Colonic mucosa (tissue), 4 donors: Measurements from ENCODE around the gene FAM13C. TPM values are rescaled to one million over a fixed set of nuclear protein-coding genes. Genes with fewer than 3 reads are reported as not detected.

ENCODE experiments used
- DNase-seq: peaks from one replicate; pipeline ENCODE4 v3.0.0-alpha.2; 2020
- H3K27ac ChIP-seq: fragments of 200-600 bp; one replicate; pipeline ENCODE4 v1.8.0; 2021
- H3K27me3 ChIP-seq: fragments of 200-600 bp; one replicate; pipeline ENCODE4 v1.8.0; 2021
- H3K36me3 ChIP-seq: fragments of 200-600 bp; one replicate; pipeline ENCODE4 v1.8.0; 2021
- H3K4me1 ChIP-seq: fragments of 200-600 bp; one replicate; pipeline ENCODE4 v1.8.0; 2021; ENCODE audit warnings: mild to moderate bottlenecking
- H3K4me3 ChIP-seq: fragments of 200-600 bp; one replicate; pipeline ENCODE4 v1.8.0; 2021
- H3K9ac ChIP-seq, 2 donors: one replicate each; pipeline ENCODE4 v1.7.0; 2013; ENCODE audit warnings: control low read depth in 2 of 2, low read depth in 2 of 2, low read length in 2 of 2
- H3K9me3 ChIP-seq: fragments of 200-600 bp; one replicate; pipeline ENCODE4 v1.8.0; 2021
- CTCF ChIP-seq: fragments of 200-600 bp; IDR thresholded peaks from one replicate; pipeline ENCODE4 v1.8.0; 2022; ENCODE audit warnings: antibody characterized with exemption, mild to moderate bottlenecking
- intact Hi-C: fragments of 100-400 bp; cut with DNase I; formaldehyde crosslinking; loops from one replicate; pipeline ENCODE4 v1.14.1; 2022
- total RNA-seq, 2 donors: library from RNA; stranded (reverse); fragmentation: NEBNext Ultra II Directional in 1 of 2; extraction: Animal tissue kit (Norgen Biotek cat#: 25700) in 1 of 2; gene quantifications; one replicate each; pipeline ENCODE4 v1.2.1, GENCODE V29; 2021
- donor health status: healthy.
- donor health status: DM: no; HTN: no; CAD: no.
- donor health status: DM: no; HTN: no; CAD: no.

FAM13C gene
- total RNA-seq, 2 donors from 2014 or later, result 1.0 to 2.5 TPM

- H3K27ac ChIP-seq, result no peak overlapping the region
Measured at GRCh38 chr10:59383908-59384307, 21.6 kb upstream of the FAM13C start.

GRCh38 chr10:59383436-59383835 lies 21.1 kb upstream of the FAM13C start:
- H3K4me3 ChIP-seq, result no peak overlapping the region
- TF ChIP-seq CTCF, result no peak
- no peaks in the 10 kb centered on the region for H3K4me1 ChIP-seq
- no peak overlapping the region for H3K9ac ChIP-seq
- H3K27ac ChIP-seq, result no peak overlapping the region
- no peaks in the 10 kb centered on the region for H3K9me3 ChIP-seq
- DNase-seq, result no peak
- no peaks in the 10 kb centered on the region for H3K27me3 ChIP-seq
- intact Hi-C loops, result no loop called here
- H3K36me3 ChIP-seq, result no peaks in the 10 kb centered on the region

More at GRCh38 chr10:59383908-59384307, 21.6 kb upstream of the FAM13C start:
- H3K4me3 ChIP-seq, result no peak overlapping the region
- no peak for TF ChIP-seq CTCF
- no peaks in the 10 kb centered on the region for H3K36me3 ChIP-seq
- H3K9me3 ChIP-seq, result no peaks in the 10 kb centered on the region
- H3K4me1 ChIP-seq, result no peaks in the 10 kb centered on the region
- DNase-seq, result no peak
- intact Hi-C loops, result no loop called here
- H3K9ac ChIP-seq, result no peak overlapping the region
- H3K27me3 ChIP-seq, result no peaks in the 10 kb centered on the region

- DNase-seq, result no peak
- Histone ChIP-seq H3K27me3 (no peaks in the 10 kb centered on the region), H3K4me3 (no peak overlapping the region), H3K9ac (no peak overlapping the region), H3K4me1 (no peaks in the 10 kb centered on the region), H3K9me3 (no peaks in the 10 kb centered on the region), H3K36me3 (no peaks in the 10 kb centered on the region), H3K27ac (no peak overlapping the region)
- intact Hi-C loops, result no loop called here
- TF ChIP-seq CTCF, result no peak
Measured at GRCh38 chr10:59382831-59383295, 20.5 kb upstream of the FAM13C start.

- Histone ChIP-seq H3K36me3 (no peaks in the 10 kb centered on the region), H3K4me1 (no peaks in the 10 kb centered on the region), H3K9me3 (no peaks in the 10 kb centered on the region), H3K9ac (no peak overlapping the region), H3K27ac (peak overlapping the region; percentile 28), H3K27me3 (no peaks in the 10 kb centered on the region), H3K4me3 (no peak overlapping the region)
- intact Hi-C loops, result no loop called here
- DNase-seq, result no peak
- no peak for TF ChIP-seq CTCF
Measured at GRCh38 chr10:59381687-59382086, 19.3 kb upstream of the FAM13C start.

- Histone ChIP-seq H3K9me3 (no peaks in the 10 kb centered on the region), H3K4me1 (no peaks in the 10 kb centered on the region), H3K9ac (no peak overlapping the region), H3K4me3 (no peak overlapping the region), H3K36me3 (no peaks in the 10 kb centered on the region), H3K27ac (no peak overlapping the region), H3K27me3 (no peaks in the 10 kb centered on the region)
- intact Hi-C loops, result no loop called here
- DNase-seq, result no peak
- TF ChIP-seq CTCF, result no peak
Measured at GRCh38 chr10:59376846-59377245, 14.5 kb upstream of the FAM13C start.
